Psoas muscle (tissue), 8 donors: ENCODE measurements around the gene SEC14L5. TPM values are rescaled to one million over a fixed set of nuclear protein-coding genes. Genes with fewer than 3 reads are reported as not detected.

ENCODE experiments used
- ATAC-seq, 4 donors: fragments of 200-7000 bp; cut with Tn5 transposase; one replicate each; pipeline ENCODE4 v1.9.1; 2020; ENCODE audit warnings: moderate library complexity in 3 of 4, mild to moderate bottlenecking in 2 of 4
- DNase-seq, 2 donors: peaks; one replicate each; pipeline ENCODE4 v3.0.0-alpha.2; 2020
- H3K27ac ChIP-seq: fragments of 200-600 bp; one replicate; pipeline ENCODE4 v1.8.0; 2022
- H3K27me3 ChIP-seq, 3 donors: fragments of 200-600 bp in 1 of 3; one replicate each; pipeline versions ENCODE4 v1.6.1 to v1.8.0; 2013 to 2022; ENCODE audit warnings: low read length in 2 of 3, mild to moderate bottlenecking in 2 of 3, moderate library complexity in 1 of 3; ENCODE audit not compliant: insufficient read depth in 3 of 3
- H3K36me3 ChIP-seq, 2 donors: fragments of 200-600 bp in 1 of 2; one replicate each; pipeline versions ENCODE4 v1.6.1 to v1.8.0; 2013 to 2022; ENCODE audit warnings: low read depth in 1 of 2, mild to moderate bottlenecking in 1 of 2, moderate library complexity in 1 of 2; ENCODE audit not compliant: insufficient read depth in 1 of 2
- H3K4me1 ChIP-seq: fragments of 200-600 bp; one replicate; pipeline ENCODE4 v1.8.0; 2022
- H3K4me3 ChIP-seq: fragments of 200-600 bp; one replicate; pipeline ENCODE4 v1.8.0; 2022; ENCODE audit warnings: mild to moderate bottlenecking
- H3K9me3 ChIP-seq: fragments of 200-600 bp; one replicate; pipeline ENCODE4 v1.8.0; 2022
- CTCF ChIP-seq: fragments of 200-600 bp; IDR thresholded peaks from one replicate; pipeline ENCODE4 v1.8.0; 2022; ENCODE audit warnings: antibody characterized with exemption
- WGBS, 3 donors: extraction: QIAGEN DNeasy Blood & Tissue Kit; methylation state at CpG; one replicate each; pipeline versions ENCODE4 v1.1.6 to v1.1.7; 2013; 5-methylcytosine and 5-hydroxymethylcytosine counted together
- intact Hi-C, 2 donors: fragments of 100-400 bp; cut with DNase I; formaldehyde crosslinking; loops; one replicate each; pipeline versions ENCODE4 v1.11.0 to v1.14.2; 2022
- polyA plus RNA-seq, 3 donors: library from polyadenylated mRNA; stranded (reverse); fragments of 200-250 nt; gene quantifications; one replicate each; pipeline ENCODE4 v1.2.3, GENCODE V29; 2013
- total RNA-seq, 4 donors: library from RNA; stranded (reverse); fragmentation: NEBNext Ultra II Directional in 2 of 4; extraction: Animal tissue kit (Norgen Biotek cat#: 25700) in 2 of 4; gene quantifications; one replicate each; pipeline versions ENCODE4 v1.2.1 to v1.2.4, GENCODE V29; 2021 to 2023
- donor health status: healthy with polysubstance abuse.
- donor health status: DM: no; HTN: no; CAD: no; lungs with moderate emphysema.
- donor health status: Bipolar disorder and iron deficiency.
- donor health status: healthy.
- donor health status: DM: yes; HTN: yes; CAD: no.
- donor health status: DM: no; HTN: no; CAD: no.
- donor health status: DM: no; HTN: no; CAD: no.
- donor health status: DM: yes; HTN: yes; CAD: no.

SEC14L5 gene
- total and polyA plus RNA-seq, 7 donors: 0.23 to 0.88 (median 0.42) TPM

DNA sequence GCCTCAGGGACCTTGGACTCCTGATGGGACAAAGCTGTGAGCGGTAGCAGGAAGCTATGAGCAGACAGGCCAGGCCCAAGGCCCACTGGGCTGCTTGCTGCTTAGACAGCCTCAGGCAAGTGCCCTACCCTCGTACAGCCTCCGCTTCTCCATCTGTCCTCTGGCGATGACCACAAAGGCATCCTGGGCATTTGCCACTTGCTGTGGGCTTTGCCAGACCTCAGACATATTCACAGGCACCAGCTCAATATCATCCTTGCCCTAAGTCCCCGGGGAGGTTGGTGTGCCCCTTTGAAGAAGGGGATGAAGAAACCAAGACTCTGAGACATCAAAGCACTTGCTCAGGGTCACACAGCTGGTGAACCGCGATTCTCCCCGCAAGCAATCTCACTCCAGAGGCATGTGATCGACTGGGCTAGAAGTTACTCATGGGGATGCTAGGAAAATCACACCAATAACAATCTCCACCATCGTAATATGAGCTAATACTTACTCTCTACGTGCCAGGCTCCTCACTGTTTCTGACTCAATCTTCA is 42.8 kb upstream of the SEC14L5 start:
- no peak overlapping the region for H3K4me3 ChIP-seq
- no peaks in the 10 kb centered on the region for H3K36me3 ChIP-seq
- no peak for TF ChIP-seq CTCF
- intact Hi-C loops: no loop called here
- DNase-seq (no peak), ATAC-seq (no peak)
- H3K9me3 ChIP-seq: no peaks in the 10 kb centered on the region
- H3K27me3 ChIP-seq: no peaks in the 10 kb centered on the region
- H3K4me1 ChIP-seq: no peaks in the 10 kb centered on the region
- H3K27ac ChIP-seq: no peak overlapping the region
- 58 to 68% (median 60%) methylated on average over 11 of the region's 11 CpGs for WGBS, 3 donors

DNA sequence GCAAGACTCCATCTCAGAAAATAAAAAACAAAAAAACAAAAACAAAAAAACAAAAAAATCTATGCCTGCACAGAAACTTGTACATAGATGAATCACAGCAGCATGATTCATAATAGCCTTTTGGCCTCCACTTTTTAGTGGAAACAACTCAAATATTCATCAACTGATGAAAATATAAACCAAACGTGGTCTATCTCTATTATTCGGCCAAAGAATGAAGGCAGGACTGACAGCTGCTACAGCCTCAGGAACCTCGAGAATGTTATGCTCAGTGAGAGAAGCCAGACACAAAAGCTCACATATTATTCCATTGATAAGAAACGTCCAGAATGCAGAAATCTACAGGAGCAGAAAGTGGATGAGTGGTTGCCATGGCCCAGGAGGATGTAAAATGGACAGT is 41.0 kb upstream of the SEC14L5 start:
- H3K4me3 ChIP-seq: no peak overlapping the region
- WGBS, 3 donors: 32 to 44% (median 35%) methylated on average over 4 of the region's 4 CpGs
- no peak for ATAC-seq
- no peak for DNase-seq
- no peaks in the 10 kb centered on the region for H3K9me3 ChIP-seq
- intact Hi-C loops: no loop called here
- no peak overlapping the region for H3K27ac ChIP-seq
- H3K4me1 ChIP-seq: no peaks in the 10 kb centered on the region
- H3K36me3 ChIP-seq: no peaks in the 10 kb centered on the region
- H3K27me3 ChIP-seq: no peaks in the 10 kb centered on the region
- no peak for TF ChIP-seq CTCF

- no peak for DNase-seq
- no peaks in the 10 kb centered on the region for H3K9me3 ChIP-seq
- intact Hi-C loops: no loop called here
- H3K36me3 ChIP-seq: no peaks in the 10 kb centered on the region
- H3K4me1 ChIP-seq: no peaks in the 10 kb centered on the region
- TF ChIP-seq CTCF: no peak
- H3K27ac ChIP-seq: no peak overlapping the region
- 55 to 60% (median 56%) methylated on average over 12 to 13 of the region's 13 CpGs for WGBS, 3 donors
- H3K4me3 ChIP-seq: no peak overlapping the region
- H3K27me3 ChIP-seq: peaks cover 0 to 8% (median 0%) of the 10 kb centered on the region in 3 donors
- no peak for ATAC-seq
These were observed 39.3 kb upstream of the SEC14L5 start for GRCh38 chr16:4918781-4919251.

GRCh38 chr16:4920826-4921225 is 37.3 kb upstream of the SEC14L5 start:
- Histone ChIP-seq H3K4me1 (no peaks in the 10 kb centered on the region), H3K9me3 (peaks cover under 1% of the 10 kb centered on the region), H3K4me3 (no peak overlapping the region), H3K27me3 (peaks cover 0 to 8% (median 0%) of the 10 kb centered on the region in 3 donors), H3K27ac (no peak overlapping the region), H3K36me3 (no peaks in the 10 kb centered on the region)
- TF ChIP-seq CTCF: no peak
- DNase-seq (no peak), ATAC-seq (no peak)
- intact Hi-C loops: no loop called here
- 85 to 86% (median 86%) methylated on average over 5 of the region's 5 CpGs for WGBS, 3 donors

- WGBS, 3 donors: 52 to 68% (median 56%) methylated on average over 18 of the region's 18 CpGs
- ATAC-seq (no peak), DNase-seq (no peak)
- Histone ChIP-seq H3K4me3 (no peak overlapping the region), H3K4me1 (no peaks in the 10 kb centered on the region), H3K36me3 (no peaks in the 10 kb centered on the region), H3K27ac (no peak overlapping the region), H3K27me3 (peaks cover 0 to 8% (median 0%) of the 10 kb centered on the region in 3 donors), H3K9me3 (peaks cover 12% of the 10 kb centered on the region)
- no peak for TF ChIP-seq CTCF
- intact Hi-C loops: no loop called here
These were observed 35.3 kb upstream of the SEC14L5 start for GRCh38 chr16:4922721-4923342.
